Type B pancreatic cell (in vitro differentiated cells): Measurements from ENCODE around the gene PRRT1B. TPM values are rescaled to one million over a fixed set of nuclear protein-coding genes. Genes with fewer than 3 reads are reported as not detected.

ENCODE experiments used
- DNase-seq: peaks from one replicate; pipeline ENCODE4 v3.0.0; 2021; ENCODE audit warnings: mixed read lengths; ENCODE audit not compliant: unreplicated experiment; ENCODE audit errors: extremely low spot score
- H3K27ac Mint-ChIP-seq: 2 replicates; pipeline ENCODE4 v1.8.0; 2021; ENCODE audit warnings: mild to moderate bottlenecking, mixed read lengths
- H3K27me3 Mint-ChIP-seq: 2 replicates; pipeline ENCODE4 v1.8.0; 2021; ENCODE audit warnings: mixed read lengths
- H3K36me3 Mint-ChIP-seq: 2 replicates; pipeline ENCODE4 v1.8.0; 2021; ENCODE audit warnings: mixed read lengths
- H3K4me1 Mint-ChIP-seq: one replicate; pipeline ENCODE4 v1.8.0; 2021; ENCODE audit warnings: mixed read lengths; ENCODE audit not compliant: unreplicated experiment
- H3K4me3 Mint-ChIP-seq: 2 replicates; pipeline ENCODE4 v1.8.0; 2021; ENCODE audit warnings: mild to moderate bottlenecking, mixed read lengths
- H3K9me3 Mint-ChIP-seq: 2 replicates; pipeline ENCODE4 v1.8.0; 2021; ENCODE audit warnings: mixed read lengths
- total RNA-seq: library from RNA; stranded (reverse); gene quantifications from 2 replicates; pipeline ENCODE4 v1.2.1, GENCODE V29; 2021; ENCODE audit warnings: low replicate concordance
- TF ChIP-seq, protein P1 (sequence below): fragments of 200-600 bp; sonication (generic); conservative IDR thresholded peaks from 2 replicates; pipeline ENCODE4 v1.5.0; 2021; ENCODE audit warnings: antibody characterized with exemption, mild to moderate bottlenecking

PRRT1B gene
- total RNA-seq, 1 donor from 2014 or later, result 3.0 TPM

DNA sequence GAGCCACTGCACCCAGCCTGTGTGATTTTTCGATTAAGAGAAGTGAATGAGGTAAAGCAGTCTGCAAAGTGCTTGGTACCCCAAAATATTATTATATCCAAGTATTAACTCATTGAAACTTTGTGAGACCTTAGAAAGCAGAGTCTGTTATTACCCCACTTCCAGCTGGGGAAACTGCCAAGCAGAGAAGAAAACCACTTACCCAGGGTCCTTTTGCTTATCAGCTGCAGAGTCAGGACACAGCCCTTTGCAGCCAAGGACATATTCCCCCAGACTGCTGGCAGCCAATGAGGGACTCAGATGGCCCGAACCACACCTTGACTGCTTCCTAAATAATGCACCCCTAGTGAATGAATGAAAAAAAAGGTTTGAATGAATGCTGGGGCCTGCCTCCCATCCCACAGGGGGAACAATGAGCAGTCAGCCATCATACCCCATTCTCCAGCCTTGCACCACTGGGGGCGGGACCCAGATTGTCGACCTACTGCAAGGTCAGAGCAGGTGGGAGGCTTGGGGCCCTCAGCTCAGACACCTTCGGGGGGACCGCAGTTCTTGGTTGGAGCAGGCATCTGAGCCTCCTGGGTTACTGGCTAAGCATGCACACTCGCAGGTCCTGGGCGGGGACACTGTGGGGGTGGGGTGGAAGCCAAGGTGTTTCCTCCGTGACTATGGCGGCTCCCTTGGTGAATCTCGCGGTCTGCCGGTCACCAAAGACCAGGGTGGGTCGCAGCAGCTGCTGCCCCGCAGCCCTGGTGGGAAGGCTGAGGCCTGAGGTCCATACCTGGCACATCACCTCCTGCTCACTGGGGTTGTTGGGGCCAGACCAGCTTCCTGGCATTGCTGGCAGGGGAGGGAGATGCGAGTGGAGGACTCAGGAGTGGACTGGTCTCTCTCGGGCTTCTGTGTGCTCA, 29.7 kb downstream of the PRRT1B start:
- H3K4me3 Mint-ChIP-seq, result no peak overlapping the region
- peaks cover 12% of the 10 kb centered on the region for H3K36me3 Mint-ChIP-seq
- no peak overlapping the region for H3K27ac Mint-ChIP-seq
- no peaks in the 10 kb centered on the region for H3K9me3 Mint-ChIP-seq
- H3K4me1 Mint-ChIP-seq, result peaks cover 9% of the 10 kb centered on the region
- TF ChIP-seq, protein P1, sequence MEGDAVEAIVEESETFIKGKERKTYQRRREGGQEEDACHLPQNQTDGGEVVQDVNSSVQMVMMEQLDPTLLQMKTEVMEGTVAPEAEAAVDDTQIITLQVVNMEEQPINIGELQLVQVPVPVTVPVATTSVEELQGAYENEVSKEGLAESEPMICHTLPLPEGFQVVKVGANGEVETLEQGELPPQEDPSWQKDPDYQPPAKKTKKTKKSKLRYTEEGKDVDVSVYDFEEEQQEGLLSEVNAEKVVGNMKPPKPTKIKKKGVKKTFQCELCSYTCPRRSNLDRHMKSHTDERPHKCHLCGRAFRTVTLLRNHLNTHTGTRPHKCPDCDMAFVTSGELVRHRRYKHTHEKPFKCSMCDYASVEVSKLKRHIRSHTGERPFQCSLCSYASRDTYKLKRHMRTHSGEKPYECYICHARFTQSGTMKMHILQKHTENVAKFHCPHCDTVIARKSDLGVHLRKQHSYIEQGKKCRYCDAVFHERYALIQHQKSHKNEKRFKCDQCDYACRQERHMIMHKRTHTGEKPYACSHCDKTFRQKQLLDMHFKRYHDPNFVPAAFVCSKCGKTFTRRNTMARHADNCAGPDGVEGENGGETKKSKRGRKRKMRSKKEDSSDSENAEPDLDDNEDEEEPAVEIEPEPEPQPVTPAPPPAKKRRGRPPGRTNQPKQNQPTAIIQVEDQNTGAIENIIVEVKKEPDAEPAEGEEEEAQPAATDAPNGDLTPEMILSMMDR, result no peak
- no peak for DNase-seq
- H3K27me3 Mint-ChIP-seq, result no peaks in the 10 kb centered on the region

DNA sequence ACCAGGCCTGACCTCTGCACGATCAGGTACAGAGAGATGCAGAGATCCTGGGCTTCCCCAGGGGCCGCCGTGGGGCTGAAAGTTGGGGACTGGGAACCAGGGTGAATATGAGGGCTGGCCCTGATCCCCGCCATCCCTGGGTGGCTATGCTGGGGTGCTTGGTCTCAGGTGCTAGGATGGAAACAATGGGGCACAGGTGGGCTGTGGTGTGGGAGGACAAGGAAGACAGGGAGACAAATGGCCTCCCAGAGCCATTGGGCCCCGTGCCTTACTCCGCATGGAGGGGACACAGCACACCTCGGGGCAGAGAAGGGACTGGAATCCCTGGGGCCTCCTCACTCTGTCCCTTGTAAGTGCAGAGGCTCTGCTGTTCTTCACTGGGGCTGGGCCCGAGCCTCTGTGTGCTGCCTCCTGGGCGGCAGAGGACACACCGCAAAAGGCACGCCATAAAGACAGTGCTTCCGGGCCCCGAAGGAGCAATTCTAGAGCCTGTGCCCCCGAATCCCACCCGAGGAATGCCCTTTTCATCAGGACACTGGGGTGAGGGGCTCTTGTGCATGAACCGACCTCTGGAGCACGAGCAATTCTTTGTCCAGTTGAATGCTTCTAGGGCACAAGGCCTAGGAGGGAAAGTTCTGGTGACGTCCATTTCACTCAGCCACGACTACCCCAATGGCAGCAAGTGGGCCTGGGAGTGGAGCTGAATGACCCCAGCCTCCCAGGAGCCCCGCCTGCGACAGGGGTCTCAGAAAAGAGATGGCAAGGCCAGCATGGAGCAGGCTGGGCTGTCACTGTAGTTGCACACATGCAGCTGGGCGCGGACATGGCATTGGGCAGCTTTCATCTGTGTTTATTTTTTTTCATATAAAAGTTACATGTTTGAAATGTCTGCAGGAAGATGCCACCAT, 30.9 kb downstream of the PRRT1B start:
- Mint-ChIP-seq H3K27me3 (no peaks in the 10 kb centered on the region), H3K4me1 (peaks cover 9% of the 10 kb centered on the region)

DNA sequence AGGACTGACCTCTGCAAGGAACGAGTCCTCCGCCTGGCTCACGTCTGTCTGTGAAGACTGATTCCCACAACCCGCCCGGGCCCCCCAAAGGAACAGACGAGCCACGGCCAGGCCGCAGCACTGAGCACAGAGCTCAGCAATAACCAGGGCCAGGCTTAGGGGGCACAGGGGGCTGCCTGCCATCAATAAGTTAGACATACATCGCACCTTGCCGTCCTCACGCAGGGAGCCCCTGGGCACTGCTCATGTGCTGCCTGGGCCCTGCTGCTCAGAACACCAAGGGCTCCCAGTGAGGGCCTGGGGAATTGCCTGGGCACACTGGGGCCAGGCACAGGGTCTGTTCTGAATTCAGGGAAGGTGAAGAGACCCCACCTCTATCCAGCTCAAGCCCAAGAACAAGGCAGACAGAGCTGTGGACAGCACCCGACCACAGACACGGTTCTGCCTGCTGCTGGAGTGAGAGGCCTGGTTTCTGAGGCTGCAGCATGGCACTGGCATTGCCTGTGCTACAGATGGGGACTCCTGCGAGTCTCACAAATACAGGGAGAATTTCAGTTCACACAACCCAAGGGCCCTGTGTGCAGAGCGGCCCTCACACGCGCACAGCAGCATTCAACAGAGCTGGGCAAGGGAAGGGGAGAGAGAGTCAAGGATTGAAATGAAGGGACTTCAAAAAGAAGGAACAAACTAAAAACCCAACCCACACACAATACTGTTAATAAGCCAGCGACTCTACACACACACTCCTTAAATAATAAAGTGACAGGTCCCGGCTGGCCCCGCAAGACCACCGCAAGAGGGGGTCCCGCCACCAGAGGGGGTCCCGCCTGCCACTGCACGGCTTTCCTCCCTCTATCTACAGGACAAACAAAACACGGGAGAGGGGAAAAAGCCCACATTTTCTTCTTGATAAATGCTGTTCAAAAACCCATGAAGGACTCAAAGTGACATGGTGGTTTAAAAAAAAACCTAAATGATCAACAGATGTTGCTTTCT, 32.0 kb downstream of the PRRT1B start:
- DNase-seq, result no peak
- Mint-ChIP-seq H3K27me3 (no peaks in the 10 kb centered on the region), H3K27ac (peak overlapping the region; percentile 68), H3K4me3 (no peak overlapping the region), H3K4me1 (peaks cover 9% of the 10 kb centered on the region), H3K9me3 (no peaks in the 10 kb centered on the region), H3K36me3 (peaks cover 13% of the 10 kb centered on the region)
- TF ChIP-seq, protein P1, result peak; percentile 38

More for the DNA sequence above, 30.9 kb downstream of the PRRT1B start:
- H3K27ac Mint-ChIP-seq, result no peak overlapping the region
- no peak overlapping the region for H3K4me3 Mint-ChIP-seq
- no peak for DNase-seq
- H3K9me3 Mint-ChIP-seq, result no peaks in the 10 kb centered on the region
- peaks cover 11% of the 10 kb centered on the region for H3K36me3 Mint-ChIP-seq
- TF ChIP-seq, protein P1, result no peak

DNA sequence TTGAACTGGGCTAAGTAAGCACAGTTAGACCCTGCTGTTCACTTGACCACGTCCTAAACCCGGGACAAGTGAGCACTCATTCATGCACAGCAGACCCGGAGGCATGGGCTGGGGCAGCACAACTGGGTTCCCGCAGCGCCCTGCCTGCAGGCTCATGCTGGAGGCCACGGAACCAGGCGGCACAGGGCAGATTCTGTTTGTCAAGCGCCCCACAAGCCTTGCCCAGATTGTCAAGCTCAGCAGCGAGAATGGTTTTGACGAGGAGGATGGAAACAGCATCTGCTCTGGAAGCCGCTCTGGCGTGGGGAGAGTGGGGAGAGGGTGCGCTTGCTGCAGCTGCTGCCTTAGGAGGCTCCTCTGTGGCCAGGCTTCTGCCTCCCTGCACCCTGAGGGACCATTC, 32.7 kb downstream of the PRRT1B start:
- Mint-ChIP-seq H3K27ac (peak overlapping the region; percentile 68), H3K9me3 (no peaks in the 10 kb centered on the region), H3K27me3 (no peaks in the 10 kb centered on the region), H3K4me1 (peaks cover 9% of the 10 kb centered on the region), H3K36me3 (peaks cover 9% of the 10 kb centered on the region), H3K4me3 (peak overlapping the region; percentile 27)
- no peak for DNase-seq
- TF ChIP-seq, protein P1, result no peak
